Ishikawa (cell line): Measurements from ENCODE around the gene PRKCE.

Source experiments
- CEBPB ChIP-seq: IDR thresholded peaks from 2 replicates; pipeline ENCODE4 v1.6.1; 2012
- CREB1 ChIP-seq: IDR thresholded peaks from 2 replicates; pipeline ENCODE4 v1.6.1; 2012; ENCODE audit warnings: low read depth
- EGR1 ChIP-seq: IDR thresholded peaks from 2 replicates; pipeline ENCODE4 v1.6.1; 2012
- EP300 ChIP-seq: IDR thresholded peaks from 2 replicates; pipeline ENCODE4 v1.6.1; 2012; ENCODE audit warnings: borderline replicate concordance
- FOXM1 ChIP-seq: IDR thresholded peaks from 2 replicates; pipeline ENCODE4 v1.6.1; 2012; ENCODE audit warnings: low read depth, borderline replicate concordance
- MAX ChIP-seq: IDR thresholded peaks from 2 replicates; pipeline ENCODE4 v1.6.1; 2012
- NFIC ChIP-seq: IDR thresholded peaks from 2 replicates; pipeline ENCODE4 v1.6.1; 2012
- RAD21 ChIP-seq: IDR thresholded peaks from 2 replicates; pipeline ENCODE4 v1.6.1; 2012; ENCODE audit warnings: low read depth
- REST ChIP-seq: IDR thresholded peaks from 2 replicates; pipeline ENCODE4 v1.6.1; 2012; ENCODE audit warnings: low read depth, mild to moderate bottlenecking
- TAF1 ChIP-seq: IDR thresholded peaks from 2 replicates; pipeline ENCODE4 v1.6.1; 2012; ENCODE audit warnings: low read depth, mild to moderate bottlenecking
- TCF12 ChIP-seq: IDR thresholded peaks from 2 replicates; pipeline ENCODE4 v1.6.1; 2012; ENCODE audit warnings: low read depth
- TEAD4 ChIP-seq: IDR thresholded peaks from 2 replicates; pipeline ENCODE4 v1.6.1; 2012
- USF1 ChIP-seq: IDR thresholded peaks from 2 replicates; pipeline ENCODE4 v1.6.1; 2012
- YY1 ChIP-seq: IDR thresholded peaks from 2 replicates; pipeline ENCODE4 v1.6.1; 2012; ENCODE audit warnings: low read depth
- ZBTB7A ChIP-seq: IDR thresholded peaks from 2 replicates; pipeline ENCODE4 v1.6.1; 2012; ENCODE audit warnings: low read depth

The PRKCE gene

GRCh38 chr2:45960057-45960863 is 308.8 kb downstream of the PRKCE start:
- TF ChIP-seq RAD21 = no peak
- no peak for TF ChIP-seq EP300
- TF ChIP-seq REST = no peak
- no peak for TF ChIP-seq TAF1
- TF ChIP-seq ZBTB7A = no peak
- TF ChIP-seq CEBPB = no peak
- TF ChIP-seq USF1 = no peak
- TF ChIP-seq TCF12 = no peak
- no peak for TF ChIP-seq TEAD4
- TF ChIP-seq NFIC = no peak
- no peak for TF ChIP-seq CREB1
- no peak for TF ChIP-seq YY1
- no peak for TF ChIP-seq FOXM1
- no peak for TF ChIP-seq EGR1
- TF ChIP-seq MAX = no peak

- TF ChIP-seq CEBPB = no peak
- TF ChIP-seq TCF12 = peak; percentile 69; the same call in 1 of the 2 replicates
- no peak; the same call in 1 of the 2 replicates for TF ChIP-seq FOXM1
- no peak for TF ChIP-seq ZBTB7A
- TF ChIP-seq MAX = peak; percentile 61
- TF ChIP-seq YY1 = no peak
- no peak for TF ChIP-seq CREB1
- TF ChIP-seq EGR1 = peak; percentile 87
- no peak for TF ChIP-seq RAD21
- peak; percentile 48; the same call in 1 of the 2 replicates for TF ChIP-seq TEAD4
- peak; percentile 76; the same call in 1 of the 2 replicates for TF ChIP-seq EP300
- TF ChIP-seq NFIC = peak; percentile 92
- no peak for TF ChIP-seq TAF1
Measured at GRCh38 chr2:45962177-45962921, 310.9 kb downstream of the PRKCE start.

GRCh38 chr2:45963816-45964215 is 312.3 kb downstream of the PRKCE start:
- TF ChIP-seq TEAD4 (no peak), FOXM1 (no peak), TCF12 (no peak), USF1 (no peak), YY1 (no peak), TAF1 (no peak), NFIC (no peak)

GRCh38 chr2:45964223-45964841 is 312.9 kb downstream of the PRKCE start:
- TF ChIP-seq CREB1 (no peak), NFIC (peak; percentile 100), USF1 (peak; percentile 36; the same call in 1 of the 2 replicates), MAX (peak; percentile 86), EGR1 (no peak), ZBTB7A (peak; percentile 77; the same call in 1 of the 2 replicates), FOXM1 (peak; percentile 96), REST (no peak), TAF1 (peak; percentile 27; the same call in 1 of the 2 replicates), TCF12 (peak; percentile 97), EP300 (peak; percentile 98), CEBPB (peak; percentile 72), TEAD4 (peak; percentile 97), YY1 (peak; percentile 34; the same call in 1 of the 2 replicates), RAD21 (peak; percentile 8; the same call in 1 of the 2 replicates)
